ENCODE results near the gene TEX52. TPM values are rescaled to one million over a fixed set of nuclear protein-coding genes. Genes with fewer than 3 reads are reported as not detected.

The TEX52 gene
- total RNA-seq, 2 experiments from 2014 or later, result 0.25 to 0.29 TPM

DNA sequence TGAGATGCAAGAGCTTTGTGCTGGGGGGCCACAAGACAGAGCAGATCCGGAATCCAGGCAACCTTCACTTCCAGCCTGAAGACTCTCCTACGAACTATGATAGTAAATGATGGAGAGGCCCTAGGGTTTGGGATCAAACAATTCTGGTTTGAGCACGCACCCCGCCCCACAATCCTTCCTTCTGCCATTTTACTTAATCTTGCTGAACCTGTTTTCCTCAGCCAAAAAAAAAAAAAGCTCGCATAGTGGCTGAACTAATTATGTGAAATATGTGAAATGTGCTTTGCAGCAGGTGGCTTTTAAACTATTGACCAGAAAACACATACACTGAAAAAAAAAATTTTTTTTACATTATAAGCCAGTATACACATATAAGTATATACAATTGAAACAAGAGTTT lies 45.0 kb downstream of the TEX52 start:
- CTCF ChIA-PET (ENCODE audit: unreplicated experiment), result no interaction called here
- H3K4me3 ChIP-seq (ENCODE audit: low read depth, low read length, poor library complexity, severe bottlenecking), result peak overlapping the region; percentile 84
- no peaks in the 10 kb centered on the region for H3K9me2 ChIP-seq (ENCODE audit: insufficient read depth, low read length)
- no peak for DNase-seq (ENCODE audit: low spot score)
- H3K4me1 ChIP-seq (ENCODE audit: insufficient read depth, low read length, poor library complexity, severe bottlenecking), result peaks cover 16% of the 10 kb centered on the region
- H3K79me2 ChIP-seq (ENCODE audit: insufficient read depth, low read depth, low read length), result peaks cover 36% of the 10 kb centered on the region
- H3K9me3 ChIP-seq (ENCODE audit: low read length), result no peaks in the 10 kb centered on the region
- H2AFZ ChIP-seq (ENCODE audit: low read length), result peak overlapping the region; percentile 59; the same call in 1 of the 2 replicates
- H3K36me3 ChIP-seq (ENCODE audit: insufficient read depth, low read length), result peaks cover 35% of the 10 kb centered on the region
- H3K4me2 ChIP-seq (ENCODE audit: low read length), result peak overlapping the region; percentile 76
- no peaks in the 10 kb centered on the region for H4K20me1 ChIP-seq (ENCODE audit: insufficient read depth, low read length)
- POLR2A ChIA-PET, result interaction anchor here (0.6 kb wide), 2 partner anchors 75 to 946 kb away, joined by 3 to 4 read pairs; no protein-coding TSS in a partner anchor
- TF ChIP-seq, protein P1, sequence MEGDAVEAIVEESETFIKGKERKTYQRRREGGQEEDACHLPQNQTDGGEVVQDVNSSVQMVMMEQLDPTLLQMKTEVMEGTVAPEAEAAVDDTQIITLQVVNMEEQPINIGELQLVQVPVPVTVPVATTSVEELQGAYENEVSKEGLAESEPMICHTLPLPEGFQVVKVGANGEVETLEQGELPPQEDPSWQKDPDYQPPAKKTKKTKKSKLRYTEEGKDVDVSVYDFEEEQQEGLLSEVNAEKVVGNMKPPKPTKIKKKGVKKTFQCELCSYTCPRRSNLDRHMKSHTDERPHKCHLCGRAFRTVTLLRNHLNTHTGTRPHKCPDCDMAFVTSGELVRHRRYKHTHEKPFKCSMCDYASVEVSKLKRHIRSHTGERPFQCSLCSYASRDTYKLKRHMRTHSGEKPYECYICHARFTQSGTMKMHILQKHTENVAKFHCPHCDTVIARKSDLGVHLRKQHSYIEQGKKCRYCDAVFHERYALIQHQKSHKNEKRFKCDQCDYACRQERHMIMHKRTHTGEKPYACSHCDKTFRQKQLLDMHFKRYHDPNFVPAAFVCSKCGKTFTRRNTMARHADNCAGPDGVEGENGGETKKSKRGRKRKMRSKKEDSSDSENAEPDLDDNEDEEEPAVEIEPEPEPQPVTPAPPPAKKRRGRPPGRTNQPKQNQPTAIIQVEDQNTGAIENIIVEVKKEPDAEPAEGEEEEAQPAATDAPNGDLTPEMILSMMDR (conservative IDR thresholded peaks at IDR 0.05; ENCODE audit: low read length), result no peak
- no peak for TF ChIP-seq EZH2phosphoT487 (IDR thresholded peaks at IDR 0.05; ENCODE audit: borderline replicate concordance, low read depth, low read length)
- intact Hi-C loops (cut with micrococcal nuclease; ENCODE audit: unreplicated experiment), result loop anchor here (1.0 to 2.0 kb wide), 2 partner anchors 16 to 65 kb away; partner anchors contain the start of genes FOXM1 and RHNO1
- H3K27ac ChIP-seq (ENCODE audit: low read depth, low read length, poor library complexity, severe bottlenecking), result peak overlapping the region; percentile 73
- BruUV-seq (replicated peaks), result TSS peak; percentile 84

DNA sequence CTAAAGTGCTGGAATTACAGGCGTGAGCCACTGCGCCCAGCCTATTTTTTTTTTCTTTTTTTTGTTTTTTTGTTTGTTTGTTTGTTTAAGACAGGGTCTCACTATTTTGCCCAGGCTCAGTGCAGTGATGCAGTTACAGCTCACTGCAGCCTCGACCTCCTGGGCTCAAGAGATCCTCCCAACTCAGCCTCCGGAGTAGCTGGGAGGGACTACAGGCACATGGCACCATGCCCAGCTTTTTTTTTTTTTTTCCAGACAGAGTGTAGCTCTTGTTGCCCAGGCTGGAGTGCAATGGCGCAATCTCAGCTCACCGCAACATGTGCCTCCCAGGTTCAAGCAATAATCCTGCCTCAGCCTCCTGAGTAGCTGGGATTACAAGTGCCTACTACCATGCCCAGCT lies 50.1 kb downstream of the TEX52 start:
- intact Hi-C loops (cut with micrococcal nuclease; ENCODE audit: unreplicated experiment), result no loop called here
- ChIA-PET CTCF (ENCODE audit: unreplicated experiment) (no interaction called here), POLR2A (no interaction called here)
- H3K4me2 ChIP-seq (ENCODE audit: low read length), result no peak overlapping the region
- no peak overlapping the region for H2AFZ ChIP-seq (ENCODE audit: low read length)
- no peak for TF ChIP-seq EZH2phosphoT487 (IDR thresholded peaks at IDR 0.05; ENCODE audit: borderline replicate concordance, low read depth, low read length)
- TF ChIP-seq, protein P1 (conservative IDR thresholded peaks at IDR 0.05; ENCODE audit: low read length), result no peak
- H3K4me3 ChIP-seq (ENCODE audit: low read depth, low read length, poor library complexity, severe bottlenecking), result no peak overlapping the region
- H3K79me2 ChIP-seq (ENCODE audit: insufficient read depth, low read depth, low read length), result peaks cover 4% of the 10 kb centered on the region; the same call in 1 of the 2 replicates
- DNase-seq (ENCODE audit: low spot score), result no peak
- no peaks in the 10 kb centered on the region for H4K20me1 ChIP-seq (ENCODE audit: insufficient read depth, low read length)
- no peaks in the 10 kb centered on the region for H3K9me2 ChIP-seq (ENCODE audit: insufficient read depth, low read length)
- H3K4me1 ChIP-seq (ENCODE audit: insufficient read depth, low read length, poor library complexity, severe bottlenecking), result peaks cover 3% of the 10 kb centered on the region
- no peak overlapping the region for H3K27ac ChIP-seq (ENCODE audit: low read depth, low read length, poor library complexity, severe bottlenecking)
- BruUV-seq (replicated peaks), result no TSS peak
- peaks cover 65% of the 10 kb centered on the region for H3K36me3 ChIP-seq (ENCODE audit: insufficient read depth, low read length)
- no peaks in the 10 kb centered on the region for H3K9me3 ChIP-seq (ENCODE audit: low read length)

DNA sequence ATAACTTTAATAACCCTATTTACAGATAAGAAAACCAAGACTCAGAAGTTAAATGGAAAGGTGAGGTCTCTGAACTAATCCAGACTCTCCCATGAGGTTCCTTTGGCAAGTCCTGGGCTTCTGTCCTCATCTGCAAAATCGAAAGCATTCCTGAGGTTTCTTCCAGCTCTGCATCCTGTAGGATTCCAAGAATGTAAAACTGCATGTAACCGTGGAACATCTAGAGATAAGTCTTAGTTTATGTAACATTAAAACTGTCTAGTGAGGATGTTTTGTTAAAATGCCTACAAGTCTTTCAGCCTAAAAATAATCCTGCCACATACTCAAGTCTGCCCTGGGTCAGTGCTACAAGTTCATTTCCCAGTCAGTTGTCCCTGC lies 51.7 kb downstream of the TEX52 start:
- no TSS peak for BruUV-seq (replicated peaks)
- no peaks in the 10 kb centered on the region for H3K79me2 ChIP-seq (ENCODE audit: insufficient read depth, low read depth, low read length)
- no peaks in the 10 kb centered on the region for H3K9me3 ChIP-seq (ENCODE audit: low read length)
- H3K4me2 ChIP-seq (ENCODE audit: low read length), result no peak overlapping the region
- no peak for DNase-seq (ENCODE audit: low spot score)
- H2AFZ ChIP-seq (ENCODE audit: low read length), result no peak overlapping the region
- ChIA-PET CTCF (ENCODE audit: unreplicated experiment) (no interaction called here), POLR2A (no interaction called here)
- H3K27ac ChIP-seq (ENCODE audit: low read depth, low read length, poor library complexity, severe bottlenecking), result no peak overlapping the region
- H3K4me1 ChIP-seq (ENCODE audit: insufficient read depth, low read length, poor library complexity, severe bottlenecking), result no peaks in the 10 kb centered on the region
- no peak overlapping the region for H3K4me3 ChIP-seq (ENCODE audit: low read depth, low read length, poor library complexity, severe bottlenecking)
- intact Hi-C loops (cut with micrococcal nuclease; ENCODE audit: unreplicated experiment), result no loop called here
- no peaks in the 10 kb centered on the region for H4K20me1 ChIP-seq (ENCODE audit: insufficient read depth, low read length)
- peaks cover 81% of the 10 kb centered on the region for H3K36me3 ChIP-seq (ENCODE audit: insufficient read depth, low read length)
- no peak for TF ChIP-seq EZH2phosphoT487 (IDR thresholded peaks at IDR 0.05; ENCODE audit: borderline replicate concordance, low read depth, low read length)
- TF ChIP-seq, protein P1 (conservative IDR thresholded peaks at IDR 0.05; ENCODE audit: low read length), result no peak
- H3K9me2 ChIP-seq (ENCODE audit: insufficient read depth, low read length), result no peaks in the 10 kb centered on the region

All from OCI-LY7 (cell line).